Mucosa of gallbladder (tissue), 1 donor: Measurements from ENCODE around the gene KRTAP13-4. TPM values are rescaled to one million over a fixed set of nuclear protein-coding genes. Genes with fewer than 3 reads are reported as not detected.

Source experiments
- total RNA-seq: library from RNA; stranded (reverse); gene quantifications from one replicate; pipeline ENCODE4 v1.2.1, GENCODE V29; 2021
- donor health status: DM: no; HTN: no; CAD: no.

KRTAP13-4 gene
- total RNA-seq, 1 donor from 2014 or later, result not detected

Other genes starting within 250 kb of the KRTAP13-4 start
- 0.09 TPM for gene CLDN8, start 214.1 kb upstream of the KRTAP13-4 start, total RNA-seq
- gene KRTAP24-1, start 147.3 kb upstream of the KRTAP13-4 start, total RNA-seq, result not detected
- gene KRTAP25-1, start 140.7 kb upstream of the KRTAP13-4 start, total RNA-seq, result not detected
- gene KRTAP26-1, start 109.9 kb upstream of the KRTAP13-4 start, total RNA-seq, result not detected
- gene KRTAP27-1, start 92.5 kb upstream of the KRTAP13-4 start, total RNA-seq, result not detected
- not detected for gene KRTAP23-1, start 81.6 kb upstream of the KRTAP13-4 start, total RNA-seq
- gene KRTAP13-2, start 57.9 kb upstream of the KRTAP13-4 start, total RNA-seq, result not detected
- gene KRTAP13-1, start 34.2 kb upstream of the KRTAP13-4 start, total RNA-seq, result not detected
- not detected for gene KRTAP13-3, start 4.3 kb upstream of the KRTAP13-4 start, total RNA-seq
- not detected for gene KRTAP15-1, start 10.1 kb downstream of the KRTAP13-4 start, total RNA-seq
- not detected for gene KRTAP19-1, start 50.1 kb downstream of the KRTAP13-4 start, total RNA-seq
- gene KRTAP19-2, start 57.2 kb downstream of the KRTAP13-4 start, total RNA-seq, result not detected
- gene KRTAP19-3, start 61.8 kb downstream of the KRTAP13-4 start, total RNA-seq, result not detected
- gene KRTAP19-4, start 66.9 kb downstream of the KRTAP13-4 start, total RNA-seq, result not detected
- gene KRTAP19-5, start 71.9 kb downstream of the KRTAP13-4 start, total RNA-seq, result not detected
- gene KRTAP19-6, start 111.6 kb downstream of the KRTAP13-4 start, total RNA-seq, result not detected
- gene KRTAP19-7, start 131.1 kb downstream of the KRTAP13-4 start, total RNA-seq, result not detected
- not detected for gene KRTAP22-2, start 160.2 kb downstream of the KRTAP13-4 start, total RNA-seq
- not detected for gene KRTAP6-3, start 162.2 kb downstream of the KRTAP13-4 start, total RNA-seq
- gene KRTAP6-2, start 168.7 kb downstream of the KRTAP13-4 start, total RNA-seq, result not detected
- gene KRTAP22-1, start 170.9 kb downstream of the KRTAP13-4 start, total RNA-seq, result not detected
- gene KRTAP6-1, start 183.7 kb downstream of the KRTAP13-4 start, total RNA-seq, result not detected
- gene KRTAP20-1, start 186.2 kb downstream of the KRTAP13-4 start, total RNA-seq, result not detected
- not detected for gene KRTAP20-4, start 190.4 kb downstream of the KRTAP13-4 start, total RNA-seq
- gene KRTAP20-2, start 205.0 kb downstream of the KRTAP13-4 start, total RNA-seq, result not detected
- not detected for gene KRTAP20-3, start 212.6 kb downstream of the KRTAP13-4 start, total RNA-seq